RWPE1 (cell line): ENCODE data around the gene ZNF766.
A peak's percentile ranks its signal among the peaks of the same experiment; 100 is the strongest.

Experiments
- CTCF ChIA-PET: fragments of 350-600 bp; sonication (Branson Sonifier 250); formaldehyde crosslinking; extraction: SDS; loops from one replicate; lab custom pipeline; 2021; lab: Yijun Ruan, JAX
- POLR2A ChIA-PET: fragments of 400-600 bp; formaldehyde crosslinking; extraction: SDS; loops from one replicate; lab custom pipeline; 2020; ENCODE audit warnings: antibody characterized with exemption; ENCODE audit not compliant: low non-redundant PET; lab: Yijun Ruan, JAX
- DNase-seq: peaks from one replicate; pipeline ENCODE4 v3.0.0; 2012; ENCODE audit warnings: low spot score
- H3K27ac ChIP-seq: fragments of 450-650 bp; 2 replicates; pipeline ENCODE4 v1.5.1; 2017
- CTCF ChIP-seq: fragments of 450-650 bp; conservative IDR thresholded peaks from 2 replicates; pipeline ENCODE4 v1.5.1; 2017; ENCODE audit warnings: low read depth, mild to moderate bottlenecking

ZNF766 gene

GRCh38 chr19:52269338-52270261 lies at the start of gene ZNF766:
Gene ZNF766 (plus strand): TSS chr19:52269587. CDS start chr19:52269614, 27 bp downstream.
- TF ChIP-seq CTCF = no peak
- ChIA-PET POLR2A (no interaction called here), CTCF (no interaction called here)
- peak; percentile 93 for DNase-seq
- H3K27ac ChIP-seq = peak within 1 kb of the TSS; percentile 93

DNA sequence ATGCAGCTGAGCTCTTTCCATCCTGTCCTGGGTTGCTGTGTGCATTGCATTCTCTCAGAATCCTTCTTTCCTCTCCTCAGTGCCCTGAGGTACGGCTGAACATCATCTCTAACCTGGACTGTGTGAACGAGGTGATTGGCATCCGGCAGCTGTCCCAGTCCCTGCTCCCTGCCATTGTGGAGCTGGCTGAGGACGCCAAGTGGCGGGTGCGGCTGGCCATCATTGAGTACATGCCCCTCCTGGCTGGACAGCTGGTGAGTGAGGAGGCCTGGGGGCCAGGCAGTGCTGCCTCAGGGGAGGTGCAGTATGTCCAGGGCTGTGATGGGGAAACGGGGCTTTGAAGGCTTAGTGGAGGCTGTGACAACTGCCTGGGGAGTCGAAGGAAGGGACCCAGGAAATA lies 49.8 kb upstream of the ZNF766 start:
- H3K27ac ChIP-seq = no peak overlapping the region
- ChIA-PET CTCF (no interaction called here), POLR2A (no interaction called here)
- TF ChIP-seq CTCF = no peak
- no peak for DNase-seq

DNA sequence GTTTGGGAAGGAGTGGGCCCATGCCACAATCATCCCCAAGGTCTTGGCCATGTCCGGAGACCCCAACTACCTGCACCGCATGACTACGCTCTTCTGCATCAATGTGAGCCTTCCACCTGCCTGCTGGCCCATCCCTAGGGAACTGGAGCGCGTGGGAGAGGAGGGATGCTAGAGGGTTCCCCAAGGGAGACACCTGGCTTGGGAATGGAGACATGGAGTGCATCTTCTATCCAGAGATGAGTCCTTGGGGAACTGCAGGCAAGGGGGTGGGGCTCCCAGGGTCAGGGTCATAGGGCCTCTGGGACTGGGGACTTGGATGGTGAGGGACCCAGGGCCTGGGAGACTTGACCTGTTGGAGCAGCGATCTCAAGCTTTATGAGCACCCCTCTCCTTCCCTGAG lies 48.4 kb upstream of the ZNF766 start:
- no peak for DNase-seq
- H3K27ac ChIP-seq = no peak overlapping the region
- TF ChIP-seq CTCF = no peak
- POLR2A ChIA-PET = no interaction called here
- CTCF ChIA-PET = no interaction called here

DNA sequence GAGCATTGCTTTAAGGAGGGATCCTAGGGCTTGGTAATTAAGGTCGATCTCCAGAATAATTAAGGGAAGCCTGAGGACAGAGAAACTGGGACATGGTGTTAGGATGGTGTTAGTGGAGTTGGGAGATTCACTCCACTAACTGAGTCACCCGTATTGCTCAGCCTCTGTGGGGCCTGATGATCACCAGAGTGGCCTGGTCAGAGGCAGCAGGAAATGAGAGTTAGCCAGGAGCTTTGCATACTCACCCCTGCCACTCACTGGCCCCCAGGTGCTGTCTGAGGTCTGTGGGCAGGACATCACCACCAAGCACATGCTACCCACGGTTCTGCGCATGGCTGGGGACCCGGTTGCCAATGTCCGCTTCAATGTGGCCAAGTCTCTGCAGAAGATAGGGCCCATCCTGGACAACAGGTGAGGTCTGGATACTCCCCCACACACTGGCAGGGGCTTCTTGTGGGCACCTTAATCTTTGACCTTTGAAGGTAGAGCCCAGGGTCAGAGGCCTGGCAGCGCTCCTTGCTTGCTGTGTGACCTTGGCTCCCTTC lies 47.5 kb upstream of the ZNF766 start:
- POLR2A ChIA-PET = no interaction called here
- DNase-seq = no peak
- no peak overlapping the region for H3K27ac ChIP-seq
- CTCF ChIA-PET = no interaction called here
- no peak for TF ChIP-seq CTCF

GRCh38 chr19:52224211-52224610 lies 45.2 kb upstream of the ZNF766 start:
- ChIA-PET POLR2A (no interaction called here), CTCF (no interaction called here)
- DNase-seq = no peak
- H3K27ac ChIP-seq = no peak overlapping the region
- no peak for TF ChIP-seq CTCF

- ChIA-PET POLR2A (no interaction called here), CTCF (no interaction called here)
- no peak for DNase-seq
- TF ChIP-seq CTCF = no peak
- H3K27ac ChIP-seq = no peak overlapping the region
Measured at GRCh38 chr19:52226652-52227051, 42.7 kb upstream of the ZNF766 start.
